H1 (cell line): ENCODE data around the gene FEV. TPM values are rescaled to one million over a fixed set of nuclear protein-coding genes. Genes with fewer than 3 reads are reported as not detected.

Source experiments
- CTCF ChIA-PET: fragments of 300-600 bp; sonication (Branson Sonifier 250); formaldehyde crosslinking; loops from one replicate; lab custom pipeline; 2021; ENCODE audit not compliant: partially characterized antibody; lab: Charles Lee
- POLR2A ChIA-PET: fragments of 300-600 bp; sonication (Branson Sonifier 250); formaldehyde crosslinking; loops from one replicate; lab custom pipeline; 2021; ENCODE audit warnings: inconsistent platforms; ENCODE audit not compliant: partially characterized antibody; lab: Charles Lee
- DNase-seq, 2 experiments: peaks; one replicate each; pipeline versions ENCODE4 v3.0.0 to v3.0.0-alpha.2; 2010 to 2022; ENCODE audit warnings: low spot score in 2 of 2, low read depth in 1 of 2, mixed read lengths in 1 of 2
- FAIRE-seq: peaks from 2 replicates; lab custom pipeline; 2011; peaks lifted over from hg19 to GRCh38; lab: Jason Lieb, UNC
- H2AFZ ChIP-seq: 2 replicates; pipeline ENCODE4 v1.8.1; 2012; ENCODE audit warnings: low read length, inconsistent platforms
- H2AK5ac ChIP-seq: 2 replicates; pipeline ENCODE4 v1.6.1; 2013; ENCODE audit warnings: low read depth, low read length
- H2BK120ac ChIP-seq: replicated peaks from 2 replicates; pipeline ENCODE3; 2013; ENCODE audit warnings: low read depth, low read length, inconsistent platforms
- H2BK12ac ChIP-seq: 2 replicates; pipeline ENCODE4 v1.6.1; 2013; ENCODE audit warnings: low read depth, low read length
- H2BK15ac ChIP-seq: 2 replicates; pipeline ENCODE4 v1.6.1; 2013; ENCODE audit warnings: low read length
- H2BK20ac ChIP-seq: 2 replicates; pipeline ENCODE4 v1.6.1; 2013; ENCODE audit warnings: low read length
- H2BK5ac ChIP-seq: 2 replicates; pipeline ENCODE4 v1.6.1; 2013; ENCODE audit warnings: low read depth, low read length
- H3K14ac ChIP-seq: 2 replicates; pipeline ENCODE4 v1.6.1; 2013; ENCODE audit warnings: inconsistent platforms; ENCODE audit not compliant: insufficient read length
- H3K18ac ChIP-seq: 2 replicates; pipeline ENCODE4 v1.6.1; 2013; ENCODE audit warnings: low read length; ENCODE audit errors: extremely low read depth
- H3K23ac ChIP-seq: 2 replicates; pipeline ENCODE4 v1.6.1; 2013; ENCODE audit warnings: inconsistent platforms; ENCODE audit not compliant: insufficient read length
- H3K23me2 ChIP-seq: 2 replicates; pipeline ENCODE4 v1.6.1; 2013; ENCODE audit warnings: low read depth, low read length
- H3K27ac ChIP-seq: 2 replicates; pipeline ENCODE4 v1.6.1; 2011; ENCODE audit warnings: low read depth, low read length, inconsistent platforms
- H3K27me3 ChIP-seq, 4 experiments: replicated peaks in 1 of 4; 1 replicate in 1 of 4; 2 replicates in 3 of 4; pipeline versions ENCODE4 v1.6.1 to v1.8.1; 2011 to 2013; ENCODE audit warnings: low read length in 3 of 4, mild to moderate bottlenecking in 3 of 4, inconsistent platforms in 2 of 4, mixed read lengths in 2 of 4, moderate library complexity in 1 of 4; ENCODE audit not compliant: control insufficient read depth in 3 of 4, insufficient read depth in 3 of 4; ENCODE audit errors: extremely low read depth in 1 of 4
- H3K36me3 ChIP-seq, 4 experiments: 2 replicates each; pipeline versions ENCODE4 v1.6.1 to v1.8.1; 2011 to 2013; ENCODE audit warnings: mild to moderate bottlenecking in 4 of 4, low read length in 3 of 4, moderate library complexity in 2 of 4, control low read depth in 1 of 4, inconsistent platforms in 1 of 4; ENCODE audit not compliant: insufficient read depth in 4 of 4, control insufficient read depth in 2 of 4
- H3K4ac ChIP-seq: replicated peaks from 2 replicates; pipeline ENCODE3; 2013; ENCODE audit warnings: low read length, low read depth, mixed read lengths, inconsistent platforms; ENCODE audit not compliant: insufficient read length
- H3K4me1 ChIP-seq, 4 experiments: replicated peaks in 1 of 4; 1 replicate in 1 of 4; 2 replicates in 3 of 4; pipeline versions ENCODE4 v1.6.1 to v1.8.1; 2011 to 2013; ENCODE audit warnings: low read length in 3 of 4, inconsistent platforms in 2 of 4, mixed read lengths in 1 of 4; ENCODE audit not compliant: insufficient read depth in 4 of 4, control insufficient read depth in 3 of 4
- H3K4me2 ChIP-seq, 2 experiments: 2 replicates each; pipeline versions ENCODE4 v1.6.1 to v1.8.1; 2011 to 2013; ENCODE audit warnings: low read depth in 2 of 2, low read length in 2 of 2, control low read depth in 1 of 2, inconsistent platforms in 1 of 2, mild to moderate bottlenecking in 1 of 2; ENCODE audit not compliant: insufficient read depth in 1 of 2
- H3K4me3 ChIP-seq, 4 experiments: fragments of 200-600, 300-600 bp in 1 of 4; sonication (generic), shearing (Covaris generic), sonication (Bioruptor Twin) in 1 of 4; 2 replicates each; pipeline versions ENCODE4 v1.5.1 to v1.8.1; 2011 to 2016; ENCODE audit warnings: low read length in 4 of 4, low read depth in 3 of 4, control low read depth in 2 of 4, inconsistent platforms in 2 of 4, mild to moderate bottlenecking in 2 of 4, mixed read lengths in 1 of 4, moderate library complexity in 1 of 4; ENCODE audit not compliant: insufficient read depth in 2 of 4; ENCODE audit errors: extremely low read depth in 1 of 4
- H3K56ac ChIP-seq: replicated peaks from 2 replicates; pipeline ENCODE3; 2013; ENCODE audit warnings: low read depth, mild to moderate bottlenecking, mixed read lengths, low read length, inconsistent platforms; ENCODE audit not compliant: insufficient read length
- H3K79me1 ChIP-seq: 2 replicates; pipeline ENCODE4 v1.6.1; 2013; ENCODE audit warnings: low read depth, low read length, control low read depth
- H3K79me2 ChIP-seq, 2 experiments: 2 replicates each; pipeline versions ENCODE4 v1.6.1 to v1.8.1; 2012 to 2013; ENCODE audit warnings: low read length in 2 of 2, mild to moderate bottlenecking in 2 of 2, inconsistent platforms in 1 of 2; ENCODE audit not compliant: insufficient read depth in 2 of 2, control insufficient read depth in 1 of 2
- H3K9ac ChIP-seq, 4 experiments: replicated peaks in 1 of 4; 1 replicate in 1 of 4; 2 replicates in 3 of 4; pipeline versions ENCODE4 v1.6.1 to v1.8.1; 2011 to 2013; ENCODE audit warnings: low read depth in 3 of 4, low read length in 3 of 4, control low read depth in 2 of 4, mild to moderate bottlenecking in 2 of 4, moderate library complexity in 2 of 4, inconsistent platforms in 1 of 4; ENCODE audit errors: extremely low read depth in 1 of 4
- H3K9me3 ChIP-seq, 2 experiments: 2 replicates each; pipeline versions ENCODE4 v1.6.1 to v1.8.1; 2012 to 2013; ENCODE audit warnings: mild to moderate bottlenecking in 2 of 2, moderate library complexity in 2 of 2, control low read depth in 1 of 2, inconsistent platforms in 1 of 2, low read depth in 1 of 2, low read length in 1 of 2, mixed read lengths in 1 of 2; ENCODE audit not compliant: insufficient read depth in 2 of 2
- H4K20me1 ChIP-seq, 2 experiments: replicated peaks in 1 of 2; 2 replicates each; pipeline versions ENCODE3 to v1.8.1; 2011 to 2013; ENCODE audit warnings: inconsistent platforms in 2 of 2, low read length in 2 of 2, mild to moderate bottlenecking in 1 of 2; ENCODE audit not compliant: insufficient read depth in 2 of 2, control insufficient read depth in 1 of 2
- H4K5ac ChIP-seq: 2 replicates; pipeline ENCODE4 v1.6.1; 2013; ENCODE audit warnings: low read length, low read depth, mixed read lengths, inconsistent platforms; ENCODE audit not compliant: insufficient read length
- H4K8ac ChIP-seq: 2 replicates; pipeline ENCODE4 v1.8.0; 2013; ENCODE audit warnings: mild to moderate bottlenecking, moderate library complexity, low read length, inconsistent platforms; ENCODE audit not compliant: insufficient read depth; ENCODE audit errors: extremely low read depth
- H4K91ac ChIP-seq: replicated peaks from 2 replicates; pipeline ENCODE3; 2013; ENCODE audit warnings: low read length, mixed read lengths, inconsistent platforms; ENCODE audit not compliant: insufficient read length
- ATF2 ChIP-seq: IDR thresholded peaks from 2 replicates; pipeline ENCODE4 v1.6.1; 2012; ENCODE audit warnings: low read length, inconsistent platforms
- BACH1 ChIP-seq: IDR thresholded peaks from 2 replicates; pipeline ENCODE4 v1.6.1; 2012; ENCODE audit warnings: low read length, improper control_type of control experiment
- CHD2 ChIP-seq: IDR thresholded peaks from 2 replicates; pipeline ENCODE4 v1.6.1; 2012; ENCODE audit warnings: low read length, improper control_type of control experiment
- CREB1 ChIP-seq: IDR thresholded peaks from 2 replicates; pipeline ENCODE4 v1.6.1; 2012; ENCODE audit warnings: inconsistent platforms
- CTBP2 ChIP-seq: IDR thresholded peaks from 2 replicates; pipeline ENCODE4 v1.7.0; 2011; ENCODE audit warnings: borderline replicate concordance, mild to moderate bottlenecking, moderate library complexity, mixed read lengths, low read length; ENCODE audit not compliant: insufficient read depth, insufficient read length
- EZH2 ChIP-seq: fragments of 200-600 bp; sonication (generic); IDR thresholded peaks from 2 replicates; pipeline ENCODE4 v1.7.1; 2012; ENCODE audit warnings: low read depth, mild to moderate bottlenecking, moderate library complexity, low read length, inconsistent platforms; ENCODE audit not compliant: severe bottlenecking
- HDAC2 ChIP-seq, 2 experiments: fragments of 300-600 bp in 1 of 2; sonication (generic) in 1 of 2; IDR thresholded peaks; 2 replicates each; pipeline ENCODE4 v1.6.1; 2011 to 2012; ENCODE audit warnings: low read depth in 2 of 2, low read length in 2 of 2, mild to moderate bottlenecking in 2 of 2, moderate library complexity in 2 of 2, borderline replicate concordance in 1 of 2, inconsistent platforms in 1 of 2
- MAX ChIP-seq: IDR thresholded peaks from 2 replicates; pipeline ENCODE4 v1.6.1; 2012; ENCODE audit warnings: inconsistent platforms
- SUZ12 ChIP-seq: fragments of 200-600 bp; sonication (generic); IDR thresholded peaks from 2 replicates; pipeline ENCODE4 v1.6.1; 2012; ENCODE audit warnings: mild to moderate bottlenecking, inconsistent platforms, low read length, moderate library complexity, mixed read lengths
- ZNF274 ChIP-seq: IDR thresholded peaks from 2 replicates; pipeline ENCODE4 v1.7.0; 2012; ENCODE audit warnings: low read length, borderline replicate concordance; ENCODE audit errors: extremely low read depth
- WGBS, 2 experiments: shearing (Covaris generic) in 1 of 2; methylation state at CpG; one replicate each; pipeline versions ENCODE4 v1.1.6 to v1.1.7; 2013 to 2015; ENCODE audit warnings: low lambda C conversion rate in 2 of 2, mixed read lengths in 2 of 2, inconsistent platforms in 1 of 2, low coverage in 1 of 2, missing lambda C conversion rate in 1 of 2; ENCODE audit not compliant: insufficient replicate concordance in 2 of 2, insufficient coverage in 1 of 2, insufficient read length in 1 of 2; ENCODE audit errors: extremely low coverage in 1 of 2, missing lambda C conversion rate in 1 of 2; 5-methylcytosine and 5-hydroxymethylcytosine counted together
- polyA plus RNA-seq, 7 experiments: library from polyadenylated mRNA; depleted of rRNA in 3 of 7; stranded (reverse) in 5 of 7; unstranded in 2 of 7; fragments of >200 nt in 5 of 7; fragments of 200-250 nt in 2 of 7; gene quantifications; 1 replicate in 5 of 7; 2 replicates in 1 of 7; 4 replicates in 1 of 7; pipeline versions ENCODE4 v1.2.1 to v1.2.3, GENCODE V29; 2011 to 2013; ENCODE audit warnings: missing spikeins in 2 of 7, mixed read lengths in 2 of 7
- total RNA-seq: library from RNA; stranded (reverse); fragmentation: NEBNext Ultra II Directional; extraction: Animal tissue kit (Norgen Biotek cat#: 25700); gene quantifications from 2 replicates; pipeline ENCODE4 v1.2.1, GENCODE V29; 2021

The FEV gene
- total and polyA plus RNA-seq, 2 of the 8 experiments (the other 6 are each of a cell fraction or from before 2014, with no cell fraction given), result not detected

GRCh38 chr2:218991674-218992168, 6.7 kb upstream of the FEV start:
- H2AK5ac ChIP-seq, result peak overlapping the region; percentile 5; the same call in 1 of the 2 replicates
- H3K36me3 ChIP-seq, result peaks cover 0 to 6% (median 0%) of the 10 kb centered on the region in 4 experiments; a peak in 1 of 8 replicates
- H2AFZ ChIP-seq, result no peak overlapping the region
- no peak overlapping the region for H3K14ac ChIP-seq
- H3K56ac ChIP-seq, result no peak overlapping the region
- 15% methylated on average over 10 of the region's 13 CpGs; no CpG with 5 or more reads in 1 of the 2 experiments for WGBS, 2 experiments
- no peaks in the 10 kb centered on the region for H3K79me2 ChIP-seq
- H3K4me3 ChIP-seq, result no peak overlapping the region
- H3K79me1 ChIP-seq, result no peaks in the 10 kb centered on the region
- H3K4me1 ChIP-seq, result peaks cover 0 to 21% (median 7%) of the 10 kb centered on the region in 4 experiments; a peak in 6 of 7 replicates
- H2BK20ac ChIP-seq, result 0 out of 2 replicates have a peak overlapping the region, but pooled peaks have one; percentile 48
- H4K91ac ChIP-seq, result no peak overlapping the region
- H4K5ac ChIP-seq, result no peak overlapping the region
- H2BK5ac ChIP-seq, result no peak overlapping the region
- no peak overlapping the region for H3K23ac ChIP-seq
- no peak overlapping the region for H2BK120ac ChIP-seq
- 0 out of 2 replicates have a peak overlapping the region, but pooled peaks have one; percentile 80 for H2BK12ac ChIP-seq
- no peak overlapping the region for H3K4ac ChIP-seq
- FAIRE-seq, result no peak
- H3K18ac ChIP-seq, result no peak overlapping the region
- CTCF ChIA-PET, result interaction anchor here (0.5 to 19.5 kb wide), 7 partner anchors 13 to 124 kb away, joined by 3 to 284 read pairs (median 5); partner anchors contain the start of gene FEV
- H3K9ac ChIP-seq, result no peak overlapping the region
- H3K23me2 ChIP-seq, result peaks cover 2% of the 10 kb centered on the region; the same call in 1 of the 2 replicates
- peaks cover 30 to 42% of the 10 kb centered on the region in 2 experiments for H4K20me1 ChIP-seq
- no peak overlapping the region for H4K8ac ChIP-seq
- POLR2A ChIA-PET, result interaction anchor here (1.2 to 1.3 kb wide), 2 partner anchors 7 to 32 kb away, joined by 3 to 4 read pairs; partner anchors contain the start of gene CDK5R2
- peaks cover 98 to 100% (median 100%) of the 10 kb centered on the region in 4 experiments for H3K27me3 ChIP-seq
- H3K27ac ChIP-seq, result no peak overlapping the region
- no peak overlapping the region for H3K4me2 ChIP-seq
- DNase-seq, result no peak
- H2BK15ac ChIP-seq, result 0 out of 2 replicates have a peak overlapping the region, but pooled peaks have one; percentile 29
- no peaks in the 10 kb centered on the region for H3K9me3 ChIP-seq
- TF ChIP-seq ZNF274, result no peak
- TF ChIP-seq CREB1, result peak; percentile 41; the same call in 1 of the 2 replicates
- TF ChIP-seq CHD2, result no peak
- 0 out of 2 replicates have a peak, but pooled peaks have one; percentile 16 for TF ChIP-seq MAX
- no peak for TF ChIP-seq HDAC2 (IDR thresholded peaks at IDR 0.05; ENCODE audit: borderline replicate concordance in 1 of 2, low read depth in 2 of 2, low read length in 2 of 2)
- peak; percentile 79 for TF ChIP-seq SUZ12
- no peak for TF ChIP-seq CTBP2
- no peak for TF ChIP-seq ATF2
- peak; percentile 20; the same call in 1 of the 2 replicates for TF ChIP-seq BACH1
- peak; percentile 72 for TF ChIP-seq EZH2
